ENCODE data around the gene ZNF785.
A peak's percentile ranks its signal among the peaks of the same experiment; 100 is the strongest.
"Not testable (repeated sequence)": the region's sequence is repeated elsewhere in the genome, so short reads cannot be mapped to it uniquely, and the experiment has no call there.

The ZNF785 gene

DNA sequence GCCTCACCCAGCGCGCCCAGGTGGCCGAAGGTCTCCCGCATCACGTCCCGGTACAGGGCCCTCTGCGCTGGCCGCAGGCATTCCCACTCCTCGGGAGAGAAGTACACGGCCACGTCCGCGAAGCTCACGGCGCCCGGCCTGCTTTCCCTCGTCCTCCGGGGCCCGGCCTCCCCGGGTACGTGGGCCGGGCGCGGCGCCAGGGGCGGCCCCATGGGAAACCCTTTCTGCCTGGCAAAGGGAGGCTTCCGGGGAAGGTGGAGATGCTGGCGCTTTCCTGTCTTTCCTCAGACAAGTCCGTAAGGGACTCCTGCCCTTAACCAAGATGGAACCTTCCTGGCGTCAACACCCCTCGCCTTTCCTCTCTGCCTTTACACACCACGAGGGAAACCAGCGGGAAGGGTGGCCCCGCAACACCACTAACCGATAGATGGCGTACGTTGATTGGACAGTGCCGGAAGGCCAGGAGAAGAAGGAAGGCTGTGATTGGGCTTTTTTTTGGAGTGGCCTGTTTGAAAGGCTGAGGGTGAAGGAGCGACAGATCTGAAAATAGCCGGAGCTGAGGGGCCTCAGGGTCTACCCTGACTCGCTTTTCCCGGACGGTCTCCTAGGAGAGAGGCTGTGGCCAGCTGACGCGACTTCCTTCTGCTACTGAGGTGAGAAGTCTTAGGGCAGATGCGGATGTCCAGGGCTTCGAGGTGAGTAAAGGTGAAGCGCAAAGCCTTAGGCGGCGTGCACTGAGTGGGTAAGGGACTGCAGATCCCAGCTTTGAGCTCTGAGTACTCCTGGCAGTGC, at the start of gene ZNF785:
Gene ZNF785 (minus strand): TSS at position 298 of the 792 bp plus-strand sequence. CDS start 86 bp downstream, at position 212.
- TF ChIP-seq, protein P1, sequence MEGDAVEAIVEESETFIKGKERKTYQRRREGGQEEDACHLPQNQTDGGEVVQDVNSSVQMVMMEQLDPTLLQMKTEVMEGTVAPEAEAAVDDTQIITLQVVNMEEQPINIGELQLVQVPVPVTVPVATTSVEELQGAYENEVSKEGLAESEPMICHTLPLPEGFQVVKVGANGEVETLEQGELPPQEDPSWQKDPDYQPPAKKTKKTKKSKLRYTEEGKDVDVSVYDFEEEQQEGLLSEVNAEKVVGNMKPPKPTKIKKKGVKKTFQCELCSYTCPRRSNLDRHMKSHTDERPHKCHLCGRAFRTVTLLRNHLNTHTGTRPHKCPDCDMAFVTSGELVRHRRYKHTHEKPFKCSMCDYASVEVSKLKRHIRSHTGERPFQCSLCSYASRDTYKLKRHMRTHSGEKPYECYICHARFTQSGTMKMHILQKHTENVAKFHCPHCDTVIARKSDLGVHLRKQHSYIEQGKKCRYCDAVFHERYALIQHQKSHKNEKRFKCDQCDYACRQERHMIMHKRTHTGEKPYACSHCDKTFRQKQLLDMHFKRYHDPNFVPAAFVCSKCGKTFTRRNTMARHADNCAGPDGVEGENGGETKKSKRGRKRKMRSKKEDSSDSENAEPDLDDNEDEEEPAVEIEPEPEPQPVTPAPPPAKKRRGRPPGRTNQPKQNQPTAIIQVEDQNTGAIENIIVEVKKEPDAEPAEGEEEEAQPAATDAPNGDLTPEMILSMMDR (conservative IDR thresholded peaks at IDR 0.05; ENCODE audit: low read depth, low read length) = no peak
- DNase-seq (ENCODE audit: low read depth) = peak; percentile 98
- H3K4me3 ChIP-seq (ENCODE audit: low read length) = peak within 1 kb of the TSS; percentile 57

DNA sequence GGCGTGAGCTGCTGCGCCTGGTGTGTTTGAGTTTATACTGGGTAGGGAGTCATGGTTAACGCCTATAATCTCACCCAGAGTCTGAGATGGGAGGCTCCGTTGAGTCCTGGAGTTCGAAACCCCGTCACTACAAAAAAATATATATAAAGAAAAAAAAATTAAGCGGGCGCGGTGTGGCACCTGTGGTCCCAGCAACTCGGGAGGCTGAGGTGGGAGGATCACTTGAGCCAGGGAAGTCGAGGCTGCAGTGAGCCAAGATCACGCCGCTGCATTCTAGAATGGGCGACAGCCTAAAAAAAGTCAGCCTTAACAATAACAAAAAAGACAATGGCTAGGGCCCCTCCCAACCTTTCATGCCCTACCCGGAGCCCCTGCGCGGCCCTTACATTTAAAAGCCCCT, 48.0 kb upstream of the ZNF785 start:
- TF ChIP-seq, protein P1 (conservative IDR thresholded peaks at IDR 0.05; ENCODE audit: low read depth, low read length) = no peak
- peak overlapping the region; percentile 81 for H3K4me3 ChIP-seq (ENCODE audit: low read length)

DNA sequence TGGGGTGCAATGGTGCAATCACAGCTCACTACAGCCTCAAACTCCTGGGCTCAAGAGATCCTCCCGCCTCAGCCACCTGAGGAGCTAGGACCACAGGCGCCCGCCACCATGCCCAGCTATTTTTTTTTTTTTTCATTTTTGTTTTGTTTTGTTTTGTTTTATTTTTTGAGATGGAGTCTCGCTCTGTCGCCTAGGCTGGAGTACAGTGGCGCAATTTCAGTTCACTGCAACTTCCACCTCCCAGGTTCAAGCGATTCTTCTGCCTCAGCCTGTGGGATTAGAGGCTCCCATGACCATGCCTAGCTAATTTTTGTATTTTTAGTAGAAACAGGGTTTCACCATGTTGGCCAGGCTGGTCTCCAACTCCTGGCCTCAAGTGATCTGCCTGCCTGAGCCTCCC, 47.0 kb upstream of the ZNF785 start:
- not testable (repeated sequence) for H3K4me3 ChIP-seq (ENCODE audit: low read length); DNase-seq (ENCODE audit: low read depth)

More for the DNA sequence above, 48.0 kb upstream of the ZNF785 start:
- DNase-seq (ENCODE audit: low read depth) = no peak

DNA sequence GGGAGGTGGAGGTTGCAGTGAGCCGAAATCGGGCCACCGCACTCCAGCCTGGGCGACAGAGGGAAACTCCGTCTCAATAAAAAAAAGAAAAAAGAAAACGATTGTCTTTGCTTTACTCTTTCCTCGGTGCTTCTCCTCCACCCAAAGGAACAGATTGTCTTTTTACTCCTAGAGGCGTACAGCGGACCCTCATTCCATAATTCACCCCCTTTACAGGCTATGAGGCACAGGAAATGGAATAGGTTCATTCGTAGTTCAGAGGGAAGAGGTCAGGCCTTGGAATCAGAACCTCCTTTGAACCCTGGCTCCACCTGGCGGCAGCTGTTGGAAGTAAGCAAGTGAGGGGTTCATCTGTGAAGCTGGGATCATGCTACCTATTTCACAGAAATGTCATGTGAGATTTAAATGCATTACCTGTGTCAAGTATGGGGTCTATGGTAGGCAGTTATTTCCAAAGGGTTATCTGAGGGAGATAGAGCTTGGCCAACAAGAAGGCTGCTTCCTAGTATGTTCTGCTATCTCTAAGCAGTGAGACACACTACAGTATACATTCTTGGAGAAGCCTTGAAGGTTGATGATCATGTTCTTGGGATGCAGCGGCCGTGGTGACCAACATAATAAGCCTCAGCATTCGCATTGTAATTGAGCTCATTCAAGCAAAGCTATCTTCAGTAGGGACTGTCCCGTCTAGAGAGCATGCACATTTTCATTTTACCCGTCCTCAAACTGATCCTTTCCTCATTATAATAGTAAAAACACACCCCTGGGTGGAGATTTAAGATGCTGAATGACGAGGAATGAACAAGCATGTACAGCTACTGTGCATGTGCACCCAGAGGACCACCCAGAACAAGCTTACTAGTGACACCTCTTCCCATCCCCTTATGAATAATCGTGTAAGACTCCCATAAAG, 43.4 kb upstream of the ZNF785 start:
- TF ChIP-seq, protein P1 (conservative IDR thresholded peaks at IDR 0.05; ENCODE audit: low read depth, low read length) = peak; percentile 97
- DNase-seq (ENCODE audit: low read depth) = no peak
- no peak overlapping the region for H3K4me3 ChIP-seq (ENCODE audit: low read length)

DNA sequence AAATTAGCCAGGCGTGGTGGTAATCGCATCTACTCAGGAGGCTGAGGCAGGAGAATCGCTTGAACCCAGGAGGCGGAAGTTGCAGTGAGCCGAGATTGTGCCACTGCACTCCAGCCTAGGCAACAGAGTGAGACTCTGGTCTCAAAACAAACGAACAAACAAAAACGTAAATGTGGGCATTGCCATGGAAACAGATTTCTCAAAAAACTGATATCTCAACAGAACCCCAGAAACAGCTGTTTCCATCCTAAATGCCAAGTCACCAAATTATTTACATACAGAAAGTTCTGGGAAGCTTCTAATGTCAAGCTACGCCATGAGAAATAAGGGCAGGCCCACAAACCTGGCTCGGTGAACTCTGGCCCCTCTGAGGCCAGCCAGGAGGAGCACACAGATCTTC, 40.7 kb upstream of the ZNF785 start:
- no peak for DNase-seq (ENCODE audit: low read depth)
- TF ChIP-seq, protein P1 (conservative IDR thresholded peaks at IDR 0.05; ENCODE audit: low read depth, low read length) = no peak
- no peak overlapping the region for H3K4me3 ChIP-seq (ENCODE audit: low read length)

DNA sequence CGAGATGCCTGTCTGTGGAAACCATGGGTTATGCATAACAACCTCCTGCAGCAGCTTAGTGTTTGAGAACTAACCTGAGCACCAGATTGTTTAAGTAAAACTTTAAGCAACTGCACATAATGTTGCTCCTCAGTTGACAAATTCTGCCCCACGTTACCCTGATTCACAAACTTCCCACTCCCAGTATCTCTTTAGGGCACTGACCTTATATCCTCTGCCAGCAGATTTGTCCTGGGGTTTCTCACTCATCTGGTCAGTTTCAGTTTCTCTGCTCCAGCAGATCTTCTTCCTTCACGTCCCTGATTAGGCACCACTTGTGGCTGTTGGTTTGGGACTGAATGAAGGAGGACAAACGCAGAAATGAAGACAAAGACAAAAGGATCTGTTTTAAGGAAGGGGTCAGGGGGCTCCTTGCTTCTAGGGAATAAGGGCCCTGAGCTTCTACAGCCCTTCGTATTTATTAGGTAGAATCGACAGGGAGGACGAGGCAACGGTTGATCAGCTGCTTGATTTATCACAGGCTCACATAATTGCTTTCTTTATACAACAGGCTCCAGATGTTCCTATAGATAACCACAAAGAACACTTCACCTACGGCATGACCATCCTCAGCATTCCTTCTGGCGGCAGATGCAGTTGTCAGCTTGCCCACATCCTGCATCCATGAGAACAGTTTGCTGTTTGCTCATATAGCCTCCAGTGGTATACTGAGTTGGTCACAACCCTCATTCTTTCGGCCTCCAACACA, 38.2 kb upstream of the ZNF785 start:
- TF ChIP-seq, protein P1 (conservative IDR thresholded peaks at IDR 0.05; ENCODE audit: low read depth, low read length) = no peak
- no peak for DNase-seq (ENCODE audit: low read depth)
- no peak overlapping the region for H3K4me3 ChIP-seq (ENCODE audit: low read length)

Data from retinal pigment epithelial cell (primary cell).